Measurements from ENCODE around the gene VTI1A.

Gene VTI1A

DNA sequence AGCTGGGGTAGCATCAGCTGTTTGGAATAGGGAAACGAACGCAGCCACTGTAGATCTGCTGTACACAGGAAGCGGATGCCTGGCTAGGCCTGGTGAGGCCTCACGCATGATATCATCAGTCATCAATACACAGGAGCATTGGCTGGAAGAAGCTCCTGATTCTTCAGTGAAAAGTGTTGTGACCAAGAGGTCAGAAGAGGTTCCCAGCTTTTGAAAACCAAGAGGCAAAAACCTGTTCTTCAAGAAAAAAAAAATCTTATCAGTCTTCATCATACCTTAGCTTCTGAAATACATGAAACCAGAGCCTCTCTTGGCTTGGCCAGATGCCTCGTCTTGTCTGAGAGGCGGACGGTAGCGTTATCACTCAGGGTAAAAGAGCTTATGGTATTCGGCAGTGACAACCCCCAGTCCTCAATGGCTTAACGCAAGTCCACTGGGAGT lies 363.7 kb downstream of the VTI1A start (continued):
- TF ChIP-seq, protein P1, sequence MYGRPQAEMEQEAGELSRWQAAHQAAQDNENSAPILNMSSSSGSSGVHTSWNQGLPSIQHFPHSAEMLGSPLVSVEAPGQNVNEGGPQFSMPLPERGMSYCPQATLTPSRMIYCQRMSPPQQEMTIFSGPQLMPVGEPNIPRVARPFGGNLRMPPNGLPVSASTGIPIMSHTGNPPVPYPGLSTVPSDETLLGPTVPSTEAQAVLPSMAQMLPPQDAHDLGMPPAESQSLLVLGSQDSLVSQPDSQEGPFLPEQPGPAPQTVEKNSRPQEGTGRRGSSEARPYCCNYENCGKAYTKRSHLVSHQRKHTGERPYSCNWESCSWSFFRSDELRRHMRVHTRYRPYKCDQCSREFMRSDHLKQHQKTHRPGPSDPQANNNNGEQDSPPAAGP (tag by site-specific recombination; IDR thresholded peaks at IDR 0.05) = no peak
- TF ChIP-seq ZNF629 (tag by site-specific recombination; IDR thresholded peaks at IDR 0.05) (no peak), ZNF18 (tag by site-specific recombination; IDR thresholded peaks at IDR 0.05) (no peak)

DNA sequence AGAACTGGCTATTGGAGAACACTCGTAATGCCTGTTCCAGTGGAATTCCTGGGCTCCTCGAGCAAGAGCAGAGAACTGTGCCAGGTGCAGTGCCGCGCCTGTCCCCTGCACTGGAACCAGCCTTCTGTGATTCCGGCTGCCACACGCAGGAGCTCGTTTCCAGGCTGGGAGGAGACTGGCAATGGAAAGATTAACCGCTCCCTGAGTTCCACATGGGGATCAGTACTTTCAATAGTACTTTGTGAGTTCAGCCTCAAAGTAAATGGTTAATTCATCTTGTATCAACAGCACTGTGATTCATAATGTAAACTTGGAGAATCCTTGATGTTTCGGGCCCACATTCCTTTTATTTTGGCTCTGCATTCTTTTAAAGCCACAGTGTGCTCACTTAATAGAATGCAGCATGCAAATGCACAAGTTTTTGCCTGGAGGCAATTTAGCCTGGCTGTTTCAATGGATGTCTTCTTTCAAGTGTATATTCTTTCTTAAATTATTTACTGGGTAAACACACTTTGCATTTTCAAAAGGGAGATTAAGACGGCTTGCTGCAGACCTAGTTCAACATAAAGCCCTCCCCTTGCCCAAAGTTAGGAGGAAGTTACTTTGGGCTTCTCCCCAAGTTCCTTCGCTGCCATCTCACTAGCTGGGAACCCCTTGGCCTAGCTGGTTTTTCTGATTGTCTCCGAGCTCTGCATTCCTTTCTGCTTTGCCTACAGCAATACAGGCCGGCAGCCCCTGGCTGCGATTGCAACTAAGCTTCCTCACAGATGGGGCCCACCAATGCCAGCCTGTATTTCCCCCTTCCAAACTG lies 364.9 kb downstream of the VTI1A start:
- 0 out of 2 replicates have a peak overlapping the region, but pooled peaks have one; percentile 14 for H3K27ac ChIP-seq (ENCODE audit: extremely low read depth, low read depth, low read length)
- TF ChIP-seq ZFP69B (tag by site-specific recombination; IDR thresholded peaks at IDR 0.05) (0 out of 2 replicates have a peak, but pooled peaks have one; percentile 18), PRDM6 (tag by site-specific recombination; IDR thresholded peaks at IDR 0.05) (no peak), FEZF1 (tag by site-specific recombination; IDR thresholded peaks at IDR 0.05) (peak; percentile 41), ZNF830 (tag by site-specific recombination; IDR thresholded peaks at IDR 0.05; ENCODE audit: low read depth) (no peak), ZNF645 (tag by site-specific recombination; IDR thresholded peaks at IDR 0.05) (no peak), ZNF596 (tag by site-specific recombination; IDR thresholded peaks at IDR 0.05) (no peak), ZNF692 (tag by site-specific recombination; IDR thresholded peaks at IDR 0.05) (peak; percentile 57; the same call in 1 of the 2 replicates), ZNF610 (tag by site-specific recombination; IDR thresholded peaks at IDR 0.05; ENCODE audit: borderline replicate concordance) (no peak), ZBTB20 (tag by site-specific recombination; IDR thresholded peaks at IDR 0.05) (peak; percentile 25; the same call in 1 of the 2 replicates), IKZF3 (tag by site-specific recombination; IDR thresholded peaks at IDR 0.05) (0 out of 2 replicates have a peak, but pooled peaks have one; percentile 13), ZNF157 (tag by site-specific recombination; IDR thresholded peaks at IDR 0.05) (no peak), ZBTB44 (tag by site-specific recombination; IDR thresholded peaks at IDR 0.05) (0 out of 2 replicates have a peak, but pooled peaks have one; percentile 41), ZBTB17 (tag by site-specific recombination; IDR thresholded peaks at IDR 0.05) (0 out of 2 replicates have a peak, but pooled peaks have one; percentile 14), CTCF (tag by site-specific recombination; IDR thresholded peaks at IDR 0.05) (no peak), ZNF473 (tag by site-specific recombination; IDR thresholded peaks at IDR 0.05) (no peak)
- TF ChIP-seq, protein P2, sequence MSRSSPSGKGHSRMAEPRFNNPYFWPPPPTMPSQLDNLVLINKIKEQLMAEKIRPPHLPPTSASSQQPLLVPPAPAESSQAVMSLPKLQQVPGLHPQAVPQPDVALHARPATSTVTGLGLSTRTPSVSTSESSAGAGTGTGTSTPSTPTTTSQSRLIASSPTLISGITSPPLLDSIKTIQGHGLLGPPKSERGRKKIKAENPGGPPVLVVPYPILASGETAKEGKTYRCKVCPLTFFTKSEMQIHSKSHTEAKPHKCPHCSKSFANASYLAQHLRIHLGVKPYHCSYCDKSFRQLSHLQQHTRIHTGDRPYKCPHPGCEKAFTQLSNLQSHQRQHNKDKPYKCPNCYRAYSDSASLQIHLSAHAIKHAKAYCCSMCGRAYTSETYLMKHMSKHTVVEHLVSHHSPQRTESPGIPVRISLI (tag by site-specific recombination; IDR thresholded peaks at IDR 0.05) = 0 out of 2 replicates have a peak, but pooled peaks have one; percentile 13
- H3K4me3 ChIP-seq (ENCODE audit: low read depth, low read length) = no peak overlapping the region
- ChIA-PET CTCF (interaction anchor here (1.2 kb wide), 1 partner anchor 32 kb away, joined by 3 read pairs; no protein-coding TSS in a partner anchor), POLR2A (no interaction called here)
- peaks cover 11% of the 10 kb centered on the region; the same call in 1 of the 2 replicates for H3K4me1 ChIP-seq (ENCODE audit: control insufficient read depth, insufficient read depth, low read length)
- no peaks in the 10 kb centered on the region for H3K36me3 ChIP-seq (ENCODE audit: control insufficient read depth in 2 of 2, insufficient read depth in 1 of 2, low read length in 2 of 2)
- H3K9me3 ChIP-seq (ENCODE audit: control insufficient read depth, insufficient read depth, low read depth, low read length) = no peaks in the 10 kb centered on the region
